Retinal pigment epithelial cell (primary cell): ENCODE data around the gene FAM181A.

Experiments used
- DNase-seq: peaks from one replicate; pipeline ENCODE4 v3.0.0-alpha.2; 2010; ENCODE audit warnings: low read depth
- H3K4me3 ChIP-seq: 2 replicates; pipeline ENCODE4 v1.5.1; 2011; ENCODE audit warnings: mild to moderate bottlenecking, low read length, control low read depth, moderate library complexity
- TF ChIP-seq, protein P1 (sequence below): conservative IDR thresholded peaks from 2 replicates; pipeline ENCODE4 v1.5.1; 2011; ENCODE audit warnings: low read depth, low read length, control low read depth, inconsistent platforms

The FAM181A gene

DNA sequence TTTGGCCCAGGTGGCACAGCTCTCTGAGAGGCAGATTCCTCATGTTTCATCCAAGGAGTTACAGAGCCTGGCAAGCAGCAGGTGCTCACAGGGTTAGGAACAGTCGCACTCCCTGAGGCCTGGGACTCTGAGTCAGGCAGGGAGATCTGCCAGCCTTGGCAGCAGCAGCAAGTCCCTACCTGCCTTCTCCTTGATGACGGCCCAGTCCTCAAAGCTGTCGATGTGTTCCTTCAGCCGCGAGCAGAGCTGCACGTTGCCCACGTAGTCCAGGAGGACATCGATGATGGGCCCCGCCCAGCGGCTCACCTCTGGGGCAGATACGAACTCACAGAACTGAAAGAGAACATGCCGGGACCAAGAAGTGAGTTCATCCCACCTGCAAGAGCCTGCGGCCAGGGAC is 10.4 kb downstream of the FAM181A start:
- no peak for DNase-seq
- H3K4me3 ChIP-seq: no peak overlapping the region
- TF ChIP-seq, protein P1, sequence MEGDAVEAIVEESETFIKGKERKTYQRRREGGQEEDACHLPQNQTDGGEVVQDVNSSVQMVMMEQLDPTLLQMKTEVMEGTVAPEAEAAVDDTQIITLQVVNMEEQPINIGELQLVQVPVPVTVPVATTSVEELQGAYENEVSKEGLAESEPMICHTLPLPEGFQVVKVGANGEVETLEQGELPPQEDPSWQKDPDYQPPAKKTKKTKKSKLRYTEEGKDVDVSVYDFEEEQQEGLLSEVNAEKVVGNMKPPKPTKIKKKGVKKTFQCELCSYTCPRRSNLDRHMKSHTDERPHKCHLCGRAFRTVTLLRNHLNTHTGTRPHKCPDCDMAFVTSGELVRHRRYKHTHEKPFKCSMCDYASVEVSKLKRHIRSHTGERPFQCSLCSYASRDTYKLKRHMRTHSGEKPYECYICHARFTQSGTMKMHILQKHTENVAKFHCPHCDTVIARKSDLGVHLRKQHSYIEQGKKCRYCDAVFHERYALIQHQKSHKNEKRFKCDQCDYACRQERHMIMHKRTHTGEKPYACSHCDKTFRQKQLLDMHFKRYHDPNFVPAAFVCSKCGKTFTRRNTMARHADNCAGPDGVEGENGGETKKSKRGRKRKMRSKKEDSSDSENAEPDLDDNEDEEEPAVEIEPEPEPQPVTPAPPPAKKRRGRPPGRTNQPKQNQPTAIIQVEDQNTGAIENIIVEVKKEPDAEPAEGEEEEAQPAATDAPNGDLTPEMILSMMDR: no peak

DNA sequence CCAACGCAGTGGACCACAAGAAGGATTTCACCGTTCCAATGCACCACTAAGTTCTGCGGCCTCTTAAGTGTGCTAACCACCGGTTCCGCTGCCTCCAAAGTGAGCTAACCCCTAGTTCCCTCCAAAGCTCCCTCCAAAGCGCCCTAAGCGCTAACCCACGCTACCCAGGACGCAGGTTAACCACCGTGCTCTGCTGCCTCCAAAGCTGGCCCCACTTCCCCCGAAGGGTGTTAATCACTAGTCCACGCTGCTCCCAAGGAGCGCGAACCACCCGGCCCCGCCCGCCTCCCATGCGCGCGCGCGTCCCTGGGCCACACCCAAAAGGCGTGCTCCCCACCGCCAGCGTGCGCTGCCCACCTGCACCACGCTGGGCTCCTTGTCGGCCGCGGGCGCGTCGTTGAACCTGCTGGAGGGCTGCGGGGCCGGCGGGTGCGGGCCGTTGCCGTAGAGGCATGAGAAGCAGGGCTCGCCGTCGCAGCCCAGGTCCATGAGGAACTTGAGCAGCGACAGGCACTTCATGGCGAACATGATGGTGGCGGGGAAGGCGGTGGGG is 11.7 kb downstream of the FAM181A start:
- H3K4me3 ChIP-seq: no peak overlapping the region
- TF ChIP-seq, protein P1: no peak
- no peak for DNase-seq

DNA sequence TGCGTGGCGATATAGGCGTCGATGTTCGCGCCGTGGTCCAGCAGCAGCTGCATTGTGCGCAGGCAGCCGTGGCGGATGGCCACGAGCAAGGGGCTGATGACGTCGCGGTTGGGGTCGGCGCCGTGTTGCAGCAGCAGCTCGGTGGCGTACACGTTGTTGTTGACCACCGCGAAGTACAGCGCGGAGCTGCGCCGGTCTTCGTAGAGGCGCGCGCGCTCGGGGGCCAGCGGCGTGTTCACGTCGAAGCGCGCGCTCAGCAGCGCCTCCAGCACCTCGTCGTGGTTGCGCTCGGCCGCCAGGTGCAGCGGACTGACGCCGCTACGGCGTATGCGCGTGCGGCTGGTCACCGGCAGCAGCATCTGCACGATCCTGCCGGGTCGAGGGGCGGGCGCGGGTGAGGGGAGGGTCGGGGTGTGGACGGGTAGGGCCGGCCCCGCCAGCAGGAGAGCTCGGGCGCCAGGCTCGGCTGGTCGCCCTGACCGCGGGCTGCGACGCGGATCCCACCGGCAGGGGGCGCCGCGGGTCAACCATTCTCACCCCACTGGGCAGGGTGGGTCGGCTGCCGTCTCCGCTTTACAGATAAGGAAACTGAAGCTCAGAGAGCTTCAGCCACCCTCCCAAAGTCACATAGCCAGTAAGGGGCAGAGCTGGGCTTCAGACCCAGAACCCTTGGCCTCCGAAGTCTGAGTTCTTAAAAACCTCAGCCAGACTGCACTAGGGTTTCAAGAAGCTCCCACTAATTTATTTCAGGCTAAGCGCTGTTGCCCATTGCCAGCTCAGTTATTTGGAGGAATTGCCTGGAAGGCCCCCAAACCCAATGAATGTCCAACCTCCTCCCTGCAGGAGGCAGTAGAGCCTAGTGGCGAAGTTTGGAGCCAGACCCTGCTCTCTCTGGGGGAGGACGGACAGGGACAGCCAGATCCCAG is 12.4 kb downstream of the FAM181A start:
- DNase-seq: no peak
- TF ChIP-seq, protein P1: peak; percentile 58
- H3K4me3 ChIP-seq: peak overlapping the region; percentile 12

DNA sequence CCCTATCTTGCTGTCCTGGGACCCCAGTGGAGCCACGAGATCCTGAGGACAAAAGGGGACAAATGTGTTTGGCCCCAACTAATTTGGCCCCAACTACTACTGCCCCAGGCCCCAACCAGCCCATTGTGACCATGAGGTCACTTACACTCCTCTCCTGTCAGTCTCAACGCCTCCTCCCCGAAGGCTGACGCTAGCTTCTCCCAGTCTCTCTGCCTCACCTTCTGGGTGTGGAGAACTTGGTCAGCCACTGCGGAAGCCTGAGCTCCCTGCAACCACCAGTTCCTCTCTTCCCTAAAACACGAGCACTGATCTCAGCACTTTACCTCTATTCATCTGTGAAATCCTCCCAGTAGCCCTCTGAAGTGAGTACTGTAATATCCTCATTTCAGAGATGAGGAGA is 13.3 kb downstream of the FAM181A start:
- TF ChIP-seq, protein P1: no peak
- H3K4me3 ChIP-seq: no peak overlapping the region
- DNase-seq: no peak

DNA sequence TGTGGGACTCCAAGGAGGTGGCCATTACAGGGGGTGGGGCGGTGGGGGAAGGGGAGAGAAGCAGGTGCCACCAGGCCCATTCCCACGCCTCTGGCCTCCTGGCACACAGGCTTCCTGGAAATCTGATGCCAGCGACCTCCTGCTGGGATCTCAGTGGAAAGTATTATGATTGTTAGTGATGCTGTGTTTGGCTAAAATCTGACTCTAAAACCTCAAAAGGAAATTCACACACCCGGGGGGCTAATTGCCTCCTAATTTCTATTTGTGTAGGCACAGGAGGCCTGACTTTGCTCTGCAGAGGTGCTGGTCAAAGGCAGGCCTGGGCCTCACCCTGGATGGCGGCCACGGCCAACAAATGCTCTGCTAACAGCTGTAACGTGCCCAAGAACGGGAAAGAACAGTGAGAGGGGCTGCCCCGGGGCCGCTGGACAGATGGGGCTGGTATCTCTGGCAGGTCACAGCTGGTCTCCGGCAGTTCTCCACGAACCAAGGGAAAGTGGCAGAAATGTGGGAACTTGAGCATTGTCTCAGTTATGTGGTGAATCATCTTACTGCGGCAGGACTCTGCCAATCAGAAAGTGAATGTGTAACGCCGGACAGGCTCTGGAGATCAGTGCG is 14.3 kb downstream of the FAM181A start:
- TF ChIP-seq, protein P1: no peak
- no peak for DNase-seq

DNA sequence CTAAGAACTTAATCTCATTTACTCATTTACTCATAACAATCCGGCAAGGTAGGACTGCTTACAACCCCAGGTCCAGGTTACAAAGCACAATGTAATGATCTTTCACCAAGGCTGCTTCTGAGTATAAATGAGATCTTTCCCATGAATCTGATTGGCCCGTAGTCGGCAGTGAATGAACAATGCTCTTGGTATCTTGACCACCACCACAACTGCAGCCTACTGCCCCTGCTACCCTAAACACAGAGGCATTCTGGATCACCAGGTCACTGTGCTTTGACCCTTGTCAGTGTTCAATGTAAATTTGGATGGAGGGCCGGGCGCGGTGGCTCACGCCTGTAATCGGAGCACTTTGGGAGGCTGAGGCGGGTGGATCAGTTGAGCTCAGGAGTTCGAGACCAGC is 15.9 kb downstream of the FAM181A start:
- TF ChIP-seq, protein P1: no peak
- peak; percentile 94 for DNase-seq
- no peak overlapping the region for H3K4me3 ChIP-seq

More for the DNA sequence above, 14.3 kb downstream of the FAM181A start:
- H3K4me3 ChIP-seq: no peak overlapping the region
